BE2C (cell line): ENCODE results near the gene KCNT2.

Experiments
- DNase-seq: peaks from one replicate; pipeline ENCODE4 v3.0.0-alpha.2; 2020
- H3K27me3 ChIP-seq: fragments of 250-450 bp; sonication (Bioruptor Pico); 2 replicates; pipeline ENCODE4 v1.5.1; 2020; ENCODE audit warnings: mild to moderate bottlenecking
- H3K36me3 ChIP-seq: fragments of 250-450 bp; sonication (Bioruptor Pico); 2 replicates; pipeline ENCODE4 v1.5.1; 2020; ENCODE audit warnings: mild to moderate bottlenecking
- H3K4me1 ChIP-seq: fragments of 250-450 bp; sonication (Bioruptor Pico); 2 replicates; pipeline ENCODE4 v1.5.1; 2020
- H3K4me3 ChIP-seq: 2 replicates; pipeline ENCODE4 v1.5.1; 2011; ENCODE audit warnings: low read depth, low read length
- H3K9me3 ChIP-seq: fragments of 250-450 bp; sonication (Bioruptor Pico); 2 replicates; pipeline ENCODE4 v1.5.1; 2020
- TF ChIP-seq, protein P1 (sequence below): IDR thresholded peaks from 2 replicates; pipeline ENCODE4 v1.5.1; 2012; ENCODE audit warnings: mild to moderate bottlenecking, low read depth, low read length

KCNT2 gene

DNA sequence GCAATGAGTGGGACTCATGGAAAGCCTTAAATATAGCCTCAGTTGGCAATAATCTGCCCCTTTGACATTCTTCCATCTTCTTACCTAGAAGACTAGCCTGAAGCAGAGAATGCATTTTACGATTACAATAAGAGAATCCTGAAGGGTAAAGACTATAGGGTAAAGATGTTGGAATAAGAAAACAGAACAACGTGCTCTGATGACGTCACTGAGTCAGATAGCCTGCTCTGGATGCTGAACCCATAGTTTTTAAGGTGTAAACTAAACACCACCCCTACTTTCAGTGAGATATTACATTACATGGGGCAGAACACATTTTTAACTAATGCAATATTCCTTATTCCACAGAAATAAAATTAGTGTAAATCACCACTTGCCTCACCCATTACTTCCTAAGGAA lies 240.4 kb downstream of the KCNT2 start:
- H3K4me1 ChIP-seq, result no peaks in the 10 kb centered on the region
- H3K9me3 ChIP-seq, result no peaks in the 10 kb centered on the region; the same call in 1 of the 2 replicates
- DNase-seq, result no peak
- TF ChIP-seq, protein P1, sequence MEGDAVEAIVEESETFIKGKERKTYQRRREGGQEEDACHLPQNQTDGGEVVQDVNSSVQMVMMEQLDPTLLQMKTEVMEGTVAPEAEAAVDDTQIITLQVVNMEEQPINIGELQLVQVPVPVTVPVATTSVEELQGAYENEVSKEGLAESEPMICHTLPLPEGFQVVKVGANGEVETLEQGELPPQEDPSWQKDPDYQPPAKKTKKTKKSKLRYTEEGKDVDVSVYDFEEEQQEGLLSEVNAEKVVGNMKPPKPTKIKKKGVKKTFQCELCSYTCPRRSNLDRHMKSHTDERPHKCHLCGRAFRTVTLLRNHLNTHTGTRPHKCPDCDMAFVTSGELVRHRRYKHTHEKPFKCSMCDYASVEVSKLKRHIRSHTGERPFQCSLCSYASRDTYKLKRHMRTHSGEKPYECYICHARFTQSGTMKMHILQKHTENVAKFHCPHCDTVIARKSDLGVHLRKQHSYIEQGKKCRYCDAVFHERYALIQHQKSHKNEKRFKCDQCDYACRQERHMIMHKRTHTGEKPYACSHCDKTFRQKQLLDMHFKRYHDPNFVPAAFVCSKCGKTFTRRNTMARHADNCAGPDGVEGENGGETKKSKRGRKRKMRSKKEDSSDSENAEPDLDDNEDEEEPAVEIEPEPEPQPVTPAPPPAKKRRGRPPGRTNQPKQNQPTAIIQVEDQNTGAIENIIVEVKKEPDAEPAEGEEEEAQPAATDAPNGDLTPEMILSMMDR, result no peak
- H3K27me3 ChIP-seq, result no peaks in the 10 kb centered on the region
- no peak overlapping the region for H3K4me3 ChIP-seq
- H3K36me3 ChIP-seq, result no peaks in the 10 kb centered on the region; the same call in 1 of the 2 replicates

DNA sequence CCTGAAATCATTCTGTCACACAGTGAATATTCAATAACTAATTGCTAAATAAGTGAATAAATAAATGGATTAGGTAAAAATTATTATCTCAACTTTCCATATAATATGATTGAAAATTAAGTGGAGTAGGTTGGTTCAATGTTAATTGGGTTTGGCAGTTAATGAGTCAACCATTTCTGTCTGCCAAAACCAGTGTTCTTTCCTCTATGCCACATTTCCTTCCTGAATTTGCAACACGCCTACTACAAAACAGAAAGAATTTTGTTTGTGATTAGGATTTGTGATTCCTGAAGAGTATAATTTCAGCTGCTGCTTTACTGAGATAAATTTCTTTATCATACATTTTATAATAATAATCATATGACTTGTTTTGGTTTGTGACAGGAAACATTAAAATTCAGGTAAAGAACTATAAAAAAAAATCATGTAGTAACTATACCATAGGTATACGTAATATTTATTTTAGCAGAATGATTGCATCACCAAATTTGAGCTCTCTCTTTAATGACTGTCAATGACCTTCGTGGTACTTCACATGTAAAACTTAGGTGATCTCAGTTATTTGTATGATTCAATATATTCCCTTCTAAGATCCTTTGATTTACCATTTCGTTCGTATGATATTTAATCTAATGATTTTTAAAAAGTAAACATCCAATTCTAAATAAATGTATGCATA lies 241.3 kb downstream of the KCNT2 start:
- no peaks in the 10 kb centered on the region for H3K27me3 ChIP-seq
- no peaks in the 10 kb centered on the region for H3K4me1 ChIP-seq
- no peak overlapping the region for H3K4me3 ChIP-seq
- TF ChIP-seq, protein P1, result no peak
- DNase-seq, result no peak
- H3K36me3 ChIP-seq, result no peaks in the 10 kb centered on the region; the same call in 1 of the 2 replicates
- H3K9me3 ChIP-seq, result no peaks in the 10 kb centered on the region; the same call in 1 of the 2 replicates

DNA sequence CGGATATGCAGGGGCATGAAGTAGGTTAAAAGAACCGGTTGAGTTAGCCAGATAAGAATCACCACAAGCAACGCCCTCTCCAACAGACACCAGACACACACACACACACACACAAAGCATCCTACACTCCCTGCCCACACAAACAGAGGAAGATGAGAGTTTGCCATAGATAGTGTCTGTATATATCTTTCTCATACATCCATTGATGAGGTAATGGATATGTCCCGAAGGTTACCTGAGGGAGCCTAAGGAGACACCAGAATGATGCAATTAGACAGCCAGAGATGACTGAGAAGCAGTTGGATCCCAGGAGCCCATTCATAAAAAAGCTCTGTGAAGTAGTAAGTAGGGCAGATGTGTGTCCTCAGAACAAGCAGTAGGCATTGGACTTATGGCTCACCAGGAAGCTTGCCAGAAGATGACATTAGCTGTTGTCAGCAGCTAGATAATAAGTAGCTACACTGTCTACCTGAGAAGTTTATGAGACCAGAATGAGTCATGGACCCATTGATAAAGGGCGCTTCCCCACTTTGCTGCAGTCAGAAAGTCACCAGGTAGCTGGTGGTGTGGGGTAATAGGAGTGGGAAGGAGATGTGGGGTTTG lies 247.0 kb downstream of the KCNT2 start:
- Histone ChIP-seq H3K4me3 (no peak overlapping the region), H3K9me3 (no peaks in the 10 kb centered on the region), H3K27me3 (no peaks in the 10 kb centered on the region), H3K36me3 (no peaks in the 10 kb centered on the region), H3K4me1 (no peaks in the 10 kb centered on the region)
- TF ChIP-seq, protein P1, result no peak
- DNase-seq, result no peak

GRCh38 chr1:196357913-196358312 lies 250.3 kb downstream of the KCNT2 start:
- Histone ChIP-seq H3K9me3 (no peaks in the 10 kb centered on the region), H3K4me3 (no peak overlapping the region), H3K4me1 (no peaks in the 10 kb centered on the region), H3K27me3 (no peaks in the 10 kb centered on the region), H3K36me3 (no peaks in the 10 kb centered on the region)
- TF ChIP-seq, protein P1, result no peak
- DNase-seq, result no peak

GRCh38 chr1:196355206-196355786 lies 252.9 kb downstream of the KCNT2 start:
- no peaks in the 10 kb centered on the region for H3K27me3 ChIP-seq
- no peak overlapping the region for H3K4me3 ChIP-seq
- H3K4me1 ChIP-seq, result no peaks in the 10 kb centered on the region
- DNase-seq, result no peak
- TF ChIP-seq, protein P1, result peak; percentile 63
- H3K9me3 ChIP-seq, result no peaks in the 10 kb centered on the region
- no peaks in the 10 kb centered on the region for H3K36me3 ChIP-seq

DNA sequence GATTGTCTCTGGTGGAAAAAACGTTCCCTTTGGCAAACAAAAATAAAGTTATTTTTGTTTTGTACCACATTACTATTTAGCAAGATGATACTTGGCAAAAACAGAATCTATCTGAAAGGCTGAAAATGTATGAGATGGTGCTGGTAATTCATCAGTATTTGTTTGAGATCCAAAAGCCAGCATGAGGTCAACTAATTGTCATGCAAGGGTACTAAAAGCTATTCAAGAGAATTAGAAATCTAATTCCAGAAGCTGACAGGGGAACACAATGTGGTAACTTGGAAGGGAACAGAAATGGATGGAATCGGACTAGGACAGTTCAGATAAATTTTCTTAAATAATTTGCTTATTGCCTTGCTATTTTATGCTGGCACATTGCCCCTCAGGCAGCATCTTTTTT lies 263.8 kb downstream of the KCNT2 start:
- H3K4me3 ChIP-seq, result no peak overlapping the region
- no peaks in the 10 kb centered on the region for H3K4me1 ChIP-seq
- DNase-seq, result no peak
- TF ChIP-seq, protein P1, result no peak
- no peaks in the 10 kb centered on the region for H3K36me3 ChIP-seq
- H3K27me3 ChIP-seq, result no peaks in the 10 kb centered on the region
- no peaks in the 10 kb centered on the region for H3K9me3 ChIP-seq
